ENCODE results near the gene FER.
A peak's percentile ranks its signal among the peaks of the same experiment; 100 is the strongest.

FER gene

DNA sequence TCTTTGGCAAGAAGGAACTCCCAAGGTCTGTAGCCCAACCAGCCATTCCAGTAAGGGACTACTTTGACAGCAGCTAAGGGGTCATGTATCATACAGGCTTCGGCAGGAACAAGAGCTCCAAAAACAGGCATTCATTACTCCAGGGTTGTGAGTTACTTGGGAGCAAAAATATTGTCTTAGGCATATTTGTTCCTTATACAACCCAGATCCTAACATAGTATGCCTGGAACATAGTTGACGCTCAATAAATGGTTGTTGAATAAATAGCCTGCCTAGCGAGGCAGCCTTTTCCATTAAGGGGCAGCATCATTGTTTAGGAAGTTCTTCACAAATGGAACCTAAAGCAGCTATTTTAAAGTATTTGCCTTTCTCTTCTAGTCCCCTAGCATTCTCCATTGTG lies 35.8 kb upstream of the FER start:
- H3K27me3 ChIP-seq: no peaks in the 10 kb centered on the region
- DNase-seq: no peak
- H3K9me3 ChIP-seq: no peaks in the 10 kb centered on the region
- H3K4me1 ChIP-seq: no peaks in the 10 kb centered on the region
- no peaks in the 10 kb centered on the region for H3K36me3 ChIP-seq
- H3K4me3 ChIP-seq (ENCODE audit: low read depth, low read length): no peak overlapping the region
- TF ChIP-seq CTCF (IDR thresholded peaks at IDR 0.05; ENCODE audit: low read depth, low read length): no peak

DNA sequence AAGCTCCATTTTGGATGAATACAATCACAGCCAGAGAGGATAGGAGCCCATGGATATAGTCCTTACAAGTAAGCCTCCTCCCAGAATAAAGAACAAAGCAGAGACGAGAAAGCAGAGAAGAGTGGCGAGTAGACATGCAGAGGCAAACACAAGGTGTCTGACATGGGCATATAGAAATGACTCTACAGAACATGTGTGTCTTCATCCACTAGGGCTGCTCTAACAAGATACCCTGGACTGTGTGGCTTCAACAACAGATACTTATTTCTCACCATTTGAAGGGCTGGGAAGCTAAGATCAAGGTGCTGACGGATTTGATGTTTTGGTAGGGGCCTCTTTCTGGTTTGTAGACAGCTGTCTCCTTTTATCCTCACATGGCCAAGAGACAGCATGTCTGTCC lies 32.3 kb upstream of the FER start:
- Histone ChIP-seq H3K4me1 (no peaks in the 10 kb centered on the region), H3K4me3 (ENCODE audit: low read depth, low read length) (no peak overlapping the region), H3K9me3 (no peaks in the 10 kb centered on the region), H3K27me3 (no peaks in the 10 kb centered on the region), H3K36me3 (no peaks in the 10 kb centered on the region)
- no peak for TF ChIP-seq CTCF (IDR thresholded peaks at IDR 0.05; ENCODE audit: low read depth, low read length)
- DNase-seq: no peak

- Histone ChIP-seq H3K36me3 (no peaks in the 10 kb centered on the region), H3K9me3 (no peaks in the 10 kb centered on the region), H3K4me3 (ENCODE audit: low read depth, low read length) (no peak overlapping the region), H3K4me1 (no peaks in the 10 kb centered on the region), H3K27me3 (no peaks in the 10 kb centered on the region)
- DNase-seq: no peak
- no peak for TF ChIP-seq CTCF (IDR thresholded peaks at IDR 0.05; ENCODE audit: low read depth, low read length)
These were observed 27.3 kb upstream of the FER start for GRCh38 chr5:108720391-108720790.

GRCh38 chr5:108726446-108727235 lies 21.1 kb upstream of the FER start:
- H3K4me1 ChIP-seq: no peaks in the 10 kb centered on the region
- H3K4me3 ChIP-seq (ENCODE audit: low read depth, low read length): peak overlapping the region; percentile 82
- no peak for DNase-seq

GRCh38 chr5:108727236-108727650 lies 20.5 kb upstream of the FER start:
- peak overlapping the region; percentile 82 for H3K4me3 ChIP-seq (ENCODE audit: low read depth, low read length)
- no peak for DNase-seq

More at GRCh38 chr5:108726446-108727235, 21.1 kb upstream of the FER start:
- Histone ChIP-seq H3K9me3 (no peaks in the 10 kb centered on the region), H3K27me3 (no peaks in the 10 kb centered on the region), H3K36me3 (no peaks in the 10 kb centered on the region)
- TF ChIP-seq CTCF (IDR thresholded peaks at IDR 0.05; ENCODE audit: low read depth, low read length): no peak

More at GRCh38 chr5:108727236-108727650, 20.5 kb upstream of the FER start:
- H3K36me3 ChIP-seq: no peaks in the 10 kb centered on the region
- TF ChIP-seq CTCF (IDR thresholded peaks at IDR 0.05; ENCODE audit: low read depth, low read length): no peak
- H3K9me3 ChIP-seq: no peaks in the 10 kb centered on the region
- no peaks in the 10 kb centered on the region for H3K4me1 ChIP-seq
- H3K27me3 ChIP-seq: no peaks in the 10 kb centered on the region

All from BE2C (cell line).